NT2/D1 (cell line): ENCODE data around the gene DLL4.
"Not testable (repeated sequence)": the region's sequence is repeated elsewhere in the genome, so short reads cannot be mapped to it uniquely, and the experiment has no call there.

ENCODE experiments used
- DNase-seq: peaks from one replicate; pipeline ENCODE4 v3.0.0-alpha.2; 2011; ENCODE audit warnings: low read depth, low spot score
- H3K27me3 ChIP-seq: 2 replicates; pipeline ENCODE4 v1.6.0; 2011; ENCODE audit warnings: mild to moderate bottlenecking; ENCODE audit not compliant: insufficient read length, insufficient read depth
- H3K36me3 ChIP-seq: 2 replicates; pipeline ENCODE4 v1.6.1; 2011; ENCODE audit warnings: mild to moderate bottlenecking, low read length, mixed read lengths; ENCODE audit not compliant: insufficient read depth, insufficient read length
- H3K4me1 ChIP-seq: 2 replicates; pipeline ENCODE4 v1.5.1; 2011; ENCODE audit not compliant: insufficient read depth, insufficient read length
- H3K4me3 ChIP-seq: 2 replicates; pipeline ENCODE4 v1.5.1; 2011; ENCODE audit warnings: low read depth; ENCODE audit not compliant: insufficient read length
- H3K9ac ChIP-seq: 2 replicates; pipeline ENCODE4 v1.6.0; 2011; ENCODE audit warnings: low read depth; ENCODE audit not compliant: insufficient read length
- H3K9me3 ChIP-seq: 2 replicates; pipeline ENCODE4 v1.5.1; 2011; ENCODE audit warnings: mild to moderate bottlenecking, low read length; ENCODE audit not compliant: insufficient read depth
- SUZ12 ChIP-seq: IDR thresholded peaks from 2 replicates; pipeline ENCODE4 v1.6.1; 2011; ENCODE audit not compliant: insufficient read length, insufficient read depth; ENCODE audit errors: extremely low read depth
- YY1 ChIP-seq: IDR thresholded peaks from 2 replicates; pipeline ENCODE4 v1.6.1; 2011; ENCODE audit not compliant: insufficient read length, insufficient read depth
- ZNF274 ChIP-seq: IDR thresholded peaks from 2 replicates; pipeline ENCODE4 v1.6.1; 2011; ENCODE audit warnings: mild to moderate bottlenecking, low read depth, low read length

Gene DLL4

DNA sequence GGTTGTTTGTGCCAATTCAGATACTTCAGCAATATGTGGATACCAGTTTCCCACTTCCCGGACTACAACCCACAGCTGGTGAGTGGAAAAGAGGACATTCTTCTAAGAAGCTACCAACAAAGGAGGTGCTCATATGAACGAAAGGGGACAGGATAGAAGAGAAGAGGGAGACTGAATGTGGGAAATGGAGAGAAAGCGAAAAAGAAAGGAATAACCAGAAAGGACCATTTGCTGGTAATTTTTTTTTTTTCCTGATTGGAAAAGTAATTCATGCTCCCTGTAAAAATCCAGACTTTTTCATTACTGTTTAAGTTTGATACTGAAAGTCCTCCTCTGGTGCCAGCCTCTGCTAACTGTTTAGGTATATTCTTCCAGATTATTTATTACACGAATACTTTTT is 22.6 kb downstream of the DLL4 start:
- no peaks in the 10 kb centered on the region for H3K9me3 ChIP-seq
- H3K36me3 ChIP-seq = peaks cover 17% of the 10 kb centered on the region
- no peak for TF ChIP-seq ZNF274
- TF ChIP-seq YY1 = no peak
- TF ChIP-seq SUZ12 = no peak
- DNase-seq = no peak
- no peak overlapping the region for H3K4me3 ChIP-seq
- peaks cover 39% of the 10 kb centered on the region for H3K27me3 ChIP-seq
- H3K9ac ChIP-seq = no peak overlapping the region
- peaks cover 5% of the 10 kb centered on the region for H3K4me1 ChIP-seq

DNA sequence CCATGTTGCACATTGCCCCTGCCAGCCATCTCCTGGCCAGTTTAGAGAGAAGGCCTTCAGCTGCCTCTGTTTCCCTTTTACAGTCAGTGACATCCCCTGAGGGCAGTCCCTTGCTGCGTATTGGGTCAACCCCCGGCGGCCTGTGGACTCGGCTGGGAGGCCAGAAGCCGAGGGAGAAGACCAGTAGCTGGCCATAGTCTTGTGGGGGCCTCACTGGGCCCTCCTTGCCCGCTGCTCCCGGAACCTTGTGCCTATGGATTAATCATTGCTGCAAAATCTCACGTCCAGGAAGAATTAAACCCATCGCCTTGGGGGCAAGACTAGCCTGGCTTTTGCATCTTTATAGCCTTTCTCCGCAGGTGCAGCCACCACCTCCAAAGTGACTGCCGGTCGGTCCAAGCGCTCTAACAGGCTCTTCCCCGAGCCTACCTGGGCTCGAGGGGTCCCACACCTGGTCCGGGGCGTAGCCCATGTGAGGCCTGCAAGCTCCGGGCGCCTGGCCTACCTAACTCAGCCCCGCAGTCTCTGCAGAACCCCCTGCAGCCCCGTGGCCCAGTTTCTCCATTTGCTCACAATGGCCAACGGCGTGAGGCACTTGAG is 23.3 kb downstream of the DLL4 start:
- no peak for TF ChIP-seq YY1
- TF ChIP-seq ZNF274 = no peak
- no peak for TF ChIP-seq SUZ12
- DNase-seq = no peak

DNA sequence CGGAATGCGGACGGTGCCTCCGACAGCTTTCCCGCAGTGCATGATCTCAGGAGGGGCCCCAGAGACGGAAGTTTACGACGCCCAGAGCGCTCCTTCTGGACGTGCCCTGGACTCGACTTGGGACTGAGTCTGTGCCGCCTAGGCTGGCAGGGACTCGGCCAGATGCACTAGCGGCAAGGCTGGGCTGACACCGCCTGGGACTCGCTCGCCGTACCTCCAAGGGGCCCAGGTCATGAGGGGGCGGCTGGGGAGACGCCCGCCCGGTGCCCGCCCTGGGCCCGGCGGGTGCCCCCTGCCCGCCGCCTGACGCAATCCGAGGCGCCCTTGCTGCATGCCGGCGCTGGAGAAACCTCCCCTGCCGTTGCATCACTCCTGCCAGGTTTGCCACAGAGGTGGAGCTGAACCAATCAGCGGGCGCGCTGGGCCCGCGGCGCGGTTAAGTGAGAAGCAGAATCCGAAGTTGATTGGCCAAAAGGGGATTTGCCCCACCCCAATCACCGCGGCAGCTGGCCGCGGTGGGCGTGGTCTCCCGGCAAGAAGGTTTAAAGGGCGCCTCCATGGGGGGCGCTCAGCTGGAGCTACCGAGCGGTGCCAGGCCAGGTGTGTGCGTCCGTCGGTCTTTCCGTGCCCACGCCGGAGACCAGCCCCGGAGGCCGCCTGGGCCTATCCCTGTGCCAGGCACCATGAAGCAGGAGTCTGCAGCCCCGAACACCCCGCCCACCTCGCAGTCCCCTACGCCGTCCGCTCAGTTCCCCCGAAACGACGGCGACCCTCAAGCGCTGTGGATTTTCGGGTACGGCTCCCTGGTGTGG is 24.0 kb downstream of the DLL4 start, which contains the start of gene CHAC1:
Gene CHAC1, plus strand, starts transcription at position 571 of the 812 bp plus-strand sequence. Its CDS starts 113 bp downstream, at position 684.
- peak within 1 kb of the TSS; percentile 62 for H3K4me3 ChIP-seq
- no peaks in the 10 kb centered on the region for H3K9me3 ChIP-seq
- H3K4me1 ChIP-seq = peaks cover 6% of the 10 kb centered on the region
- DNase-seq = peak; percentile 89
- H3K9ac ChIP-seq = peak within 1 kb of the TSS; percentile 80
- peaks cover 35% of the 10 kb centered on the region for H3K27me3 ChIP-seq
- TF ChIP-seq YY1 = no peak
- TF ChIP-seq SUZ12 = no peak
- TF ChIP-seq ZNF274 = no peak
- H3K36me3 ChIP-seq = peaks cover 20% of the 10 kb centered on the region

More for the DNA sequence above, 23.3 kb downstream of the DLL4 start:
- peak overlapping the region; percentile 80 for H3K9ac ChIP-seq
- no peaks in the 10 kb centered on the region for H3K9me3 ChIP-seq
- peak overlapping the region; percentile 56 for H3K4me3 ChIP-seq
- H3K4me1 ChIP-seq = peaks cover 5% of the 10 kb centered on the region
- peaks cover 20% of the 10 kb centered on the region for H3K36me3 ChIP-seq
- peaks cover 39% of the 10 kb centered on the region for H3K27me3 ChIP-seq

DNA sequence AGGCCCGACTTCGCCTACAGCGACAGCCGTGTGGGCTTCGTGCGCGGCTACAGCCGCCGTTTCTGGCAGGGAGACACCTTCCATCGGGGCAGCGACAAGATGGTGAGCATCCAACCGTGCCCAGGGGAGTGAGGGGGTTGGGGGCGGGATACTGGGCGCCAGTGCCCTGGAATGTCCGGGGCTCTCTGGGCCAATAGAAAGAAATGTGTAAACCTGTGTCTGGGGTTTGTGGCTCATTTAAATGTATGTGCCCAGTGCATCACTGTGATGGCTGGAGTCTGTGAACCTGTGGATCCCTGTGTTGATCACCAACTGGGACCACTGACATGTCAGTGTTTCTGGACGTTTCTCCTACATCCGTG is 24.6 kb downstream of the DLL4 start:
- H3K4me3 ChIP-seq = peak overlapping the region; percentile 62
- H3K9me3 ChIP-seq = no peaks in the 10 kb centered on the region
- peak overlapping the region; percentile 74 for H3K9ac ChIP-seq
- H3K4me1 ChIP-seq = peaks cover 8% of the 10 kb centered on the region
- TF ChIP-seq YY1 (no peak), SUZ12 (no peak), ZNF274 (no peak)
- peaks cover 20% of the 10 kb centered on the region for H3K36me3 ChIP-seq
- DNase-seq = no peak
- peaks cover 35% of the 10 kb centered on the region for H3K27me3 ChIP-seq

DNA sequence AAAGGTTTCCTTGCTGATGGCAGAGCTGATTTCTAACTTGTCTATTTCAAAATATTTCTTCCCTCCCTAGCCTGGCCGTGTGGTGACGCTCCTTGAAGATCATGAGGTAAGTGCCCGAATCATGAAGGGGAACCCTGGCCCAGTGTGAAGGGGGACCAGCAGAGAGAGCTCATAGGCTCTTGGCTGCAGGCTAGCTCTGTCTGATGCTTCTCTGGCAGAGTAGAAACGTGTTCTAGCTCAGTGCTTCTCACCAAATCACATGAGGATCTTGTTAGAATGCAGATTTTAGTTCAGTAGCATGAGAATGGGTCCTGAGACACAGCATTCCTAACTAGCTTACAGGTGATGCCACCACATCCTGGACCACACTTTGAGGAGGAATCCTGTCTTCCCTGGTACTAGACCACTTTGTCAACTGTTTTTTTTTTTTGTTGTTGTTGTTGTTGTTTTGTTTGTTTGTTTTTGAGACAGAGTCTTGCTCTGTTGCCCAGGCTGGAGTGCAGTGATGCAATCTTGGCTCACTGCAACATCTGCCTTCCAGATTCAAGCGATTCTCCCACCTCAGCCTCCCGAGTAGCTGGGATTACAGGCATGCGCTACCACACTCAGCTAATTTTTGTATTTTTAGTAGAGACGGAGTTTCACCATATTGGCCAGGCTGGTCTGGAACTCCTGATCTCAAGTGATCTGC is 25.2 kb downstream of the DLL4 start:
- Histone ChIP-seq H3K27me3 (peaks cover 34% of the 10 kb centered on the region), H3K9ac (peak overlapping the region; percentile 9), H3K4me3 (peak overlapping the region; percentile 62), H3K36me3 (peaks cover 20% of the 10 kb centered on the region)
- not testable (repeated sequence) for DNase-seq, H3K4me1 ChIP-seq, H3K9me3 ChIP-seq

DNA sequence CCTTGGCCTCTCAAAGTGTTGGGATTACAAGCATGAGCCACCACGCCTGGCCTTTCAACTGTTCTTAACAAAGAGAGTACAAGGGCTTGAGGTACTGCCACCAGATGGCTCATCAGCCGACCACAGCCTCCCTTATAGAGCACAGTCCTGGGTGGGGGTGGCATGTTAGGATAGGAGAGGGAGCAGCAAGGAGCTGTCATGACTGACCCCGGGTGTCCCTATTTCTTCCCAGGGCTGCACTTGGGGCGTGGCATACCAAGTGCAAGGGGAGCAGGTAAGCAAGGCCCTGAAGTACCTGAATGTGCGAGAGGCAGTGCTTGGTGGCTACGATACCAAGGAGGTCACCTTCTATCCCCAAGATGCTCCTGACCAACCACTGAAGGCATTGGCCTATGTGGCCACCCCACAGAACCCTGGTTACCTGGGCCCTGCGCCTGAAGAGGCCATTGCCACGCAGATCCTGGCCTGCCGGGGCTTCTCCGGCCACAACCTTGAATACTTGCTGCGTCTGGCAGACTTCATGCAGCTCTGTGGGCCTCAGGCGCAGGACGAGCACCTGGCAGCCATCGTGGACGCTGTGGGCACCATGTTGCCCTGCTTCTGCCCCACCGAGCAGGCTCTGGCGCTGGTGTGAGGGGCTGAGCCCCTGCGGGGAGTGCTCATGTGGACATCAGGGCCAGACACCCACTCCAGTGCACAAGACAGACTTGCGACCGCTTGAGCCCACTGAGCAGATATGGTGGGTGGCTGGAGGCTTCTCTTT is 26.2 kb downstream of the DLL4 start:
- no peak for DNase-seq
- Histone ChIP-seq H3K4me1 (peaks cover 8% of the 10 kb centered on the region), H3K9ac (peak overlapping the region; percentile 21), H3K27me3 (peaks cover 28% of the 10 kb centered on the region), H3K36me3 (peaks cover 20% of the 10 kb centered on the region), H3K9me3 (no peaks in the 10 kb centered on the region), H3K4me3 (no peak overlapping the region)
- TF ChIP-seq ZNF274 (no peak), YY1 (no peak), SUZ12 (no peak)

DNA sequence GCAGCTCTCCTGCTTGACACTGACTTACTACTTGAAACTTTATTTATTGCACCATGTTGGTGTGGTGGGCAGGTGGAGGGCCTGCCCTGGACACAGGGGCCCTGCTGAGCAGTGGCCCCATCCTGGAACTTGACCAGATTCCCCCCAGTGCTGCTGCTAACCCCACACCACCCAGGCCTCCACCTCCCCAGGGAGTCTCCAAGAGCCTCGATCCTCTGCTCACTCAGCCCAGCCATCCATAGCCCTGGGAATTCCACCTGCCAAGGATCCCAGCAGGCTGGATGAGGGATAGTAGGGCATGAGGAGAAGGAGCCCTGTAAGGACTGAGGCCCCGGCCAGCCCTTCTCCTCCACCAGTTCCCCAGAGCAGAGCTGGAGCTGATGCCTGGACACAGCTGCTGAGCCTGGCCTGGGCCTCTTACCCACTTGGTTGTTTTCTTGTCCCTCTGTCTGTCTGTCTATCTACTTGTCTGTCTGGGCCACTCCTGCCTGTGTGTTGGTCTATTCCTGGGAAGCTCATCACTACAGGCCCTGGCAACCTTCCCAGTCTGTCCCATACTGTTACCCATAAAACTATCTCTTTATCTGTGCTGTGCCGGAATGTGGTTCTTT is 26.9 kb downstream of the DLL4 start:
- Histone ChIP-seq H3K9me3 (no peaks in the 10 kb centered on the region), H3K4me1 (peaks cover 8% of the 10 kb centered on the region), H3K4me3 (no peak overlapping the region), H3K36me3 (peaks cover 20% of the 10 kb centered on the region), H3K27me3 (peaks cover 28% of the 10 kb centered on the region), H3K9ac (peak overlapping the region; percentile 50)
- TF ChIP-seq ZNF274 (no peak), YY1 (no peak), SUZ12 (no peak)
- DNase-seq = no peak
